Epithelial cell of proximal tubule (primary cell): ENCODE data around the gene THRB. TPM values are rescaled to one million over a fixed set of nuclear protein-coding genes. Genes with fewer than 3 reads are reported as not detected.

ENCODE experiments used
- DNase-seq: peaks from one replicate; pipeline ENCODE4 v3.0.0-alpha.2; 2011; ENCODE audit warnings: low read depth
- H3K4me3 ChIP-seq: 2 replicates; pipeline ENCODE4 v1.5.1; 2011; ENCODE audit warnings: low read depth, mild to moderate bottlenecking, low read length
- CTCF ChIP-seq: conservative IDR thresholded peaks from 2 replicates; pipeline ENCODE4 v1.5.1; 2012; ENCODE audit warnings: low read depth, mild to moderate bottlenecking, low read length
- total RNA-seq: library from RNA; depleted of rRNA; stranded (reverse); fragments of >200 nt; gene quantifications from 2 replicates; pipeline ENCODE4 v1.2.3, GENCODE V29; 2015

THRB gene
- total RNA-seq, 1 donor from 2014 or later = 2.1 TPM

GRCh38 chr3:24482096-24482705 is 12.4 kb downstream of the THRB start:
- no peak overlapping the region for H3K4me3 ChIP-seq
- DNase-seq = no peak
- TF ChIP-seq CTCF = no peak

GRCh38 chr3:24481193-24481592 is 13.5 kb downstream of the THRB start:
- no peak for TF ChIP-seq CTCF
- DNase-seq = no peak
- no peak overlapping the region for H3K4me3 ChIP-seq

GRCh38 chr3:24480497-24480896 is 14.2 kb downstream of the THRB start:
- DNase-seq = no peak
- no peak overlapping the region for H3K4me3 ChIP-seq
- no peak for TF ChIP-seq CTCF

GRCh38 chr3:24479816-24480215 is 14.8 kb downstream of the THRB start:
- no peak for TF ChIP-seq CTCF
- no peak for DNase-seq
- H3K4me3 ChIP-seq = no peak overlapping the region

GRCh38 chr3:24476871-24477656 is 17.6 kb downstream of the THRB start:
- no peak for DNase-seq
- no peak for TF ChIP-seq CTCF
- no peak overlapping the region for H3K4me3 ChIP-seq

GRCh38 chr3:24475925-24476324 is 18.7 kb downstream of the THRB start:
- TF ChIP-seq CTCF = no peak
- no peak for DNase-seq
- no peak overlapping the region for H3K4me3 ChIP-seq

GRCh38 chr3:24474862-24475261 is 19.8 kb downstream of the THRB start:
- H3K4me3 ChIP-seq = no peak overlapping the region
- DNase-seq = no peak
- TF ChIP-seq CTCF = no peak
